Adrenal gland (tissue), 5 donors: ENCODE results near the gene FAM209B.

Experiments used
- CTCF ChIP-seq, 6 experiments: fragments of 450-650 bp in 4 of 6; fragments of 200-600 bp in 2 of 6; sonication (generic) in 1 of 6; IDR thresholded peaks; 1 replicate in 5 of 6; 2 replicates in 1 of 6; pipeline versions ENCODE4 v1.5.1 to v1.8.0; 2016 to 2021; ENCODE audit warnings: antibody characterized with exemption in 6 of 6, mild to moderate bottlenecking in 2 of 6, moderate library complexity in 1 of 6
- POLR2A ChIP-seq, 2 donors: fragments of 450-650 bp; IDR thresholded peaks; one replicate each; pipeline ENCODE4 v1.6.1; 2017; ENCODE audit warnings: antibody characterized with exemption in 2 of 2, mild to moderate bottlenecking in 2 of 2, moderate library complexity in 1 of 2
- donor health status: DM: no; HTN: no; CAD: no.

GRCh38 chr20:56527521-56527920 is 5.5 kb upstream of the FAM209B start:
- TF ChIP-seq POLR2A (IDR thresholded peaks at IDR 0.05) (no peak), CTCF (IDR thresholded peaks at IDR 0.05) (no peak)
